CD14-positive monocyte (primary cell): ENCODE measurements around the gene DIPK1A. TPM values are rescaled to one million over a fixed set of nuclear protein-coding genes. Genes with fewer than 3 reads are reported as not detected.

ENCODE experiments used
- DNase-seq, 3 donors: peaks; one replicate each; pipeline ENCODE4 v3.0.0-alpha.2; 2011 to 2022
- H2AFZ ChIP-seq: 2 replicates; pipeline ENCODE4 v1.6.0; 2012; ENCODE audit warnings: mild to moderate bottlenecking, low read depth, low read length, inconsistent platforms; ENCODE audit not compliant: insufficient read depth, poor library complexity, severe bottlenecking
- H3K27ac ChIP-seq, 2 donors: 1 replicate in 1 of 2; 2 replicates in 1 of 2; pipeline ENCODE4 v1.5.1; 2012 to 2013; ENCODE audit warnings: low read length in 2 of 2, control low read depth in 1 of 2, inconsistent platforms in 1 of 2, low read depth in 1 of 2, mild to moderate bottlenecking in 1 of 2
- H3K27me3 ChIP-seq, 2 donors: one replicate each; pipeline versions ENCODE4 v1.6.0 to v1.6.1; 2011 to 2013; ENCODE audit warnings: low read length in 2 of 2; ENCODE audit not compliant: control insufficient read depth in 2 of 2, insufficient read depth in 2 of 2
- H3K36me3 ChIP-seq, 2 donors: replicated peaks in 1 of 2; 1 replicate in 1 of 2; 2 replicates in 1 of 2; pipeline versions ENCODE4 v1.5.1 to v1.6.1; 2012 to 2013; ENCODE audit warnings: low read length in 2 of 2, control low read depth in 1 of 2, inconsistent platforms in 1 of 2, mild to moderate bottlenecking in 1 of 2; ENCODE audit not compliant: insufficient read depth in 2 of 2, control insufficient read depth in 1 of 2
- H3K4me1 ChIP-seq, 2 donors: 1 replicate in 1 of 2; 2 replicates in 1 of 2; pipeline versions ENCODE4 v1.5.1 to v1.6.1; 2012 to 2013; ENCODE audit warnings: low read length in 2 of 2, control low read depth in 1 of 2, inconsistent platforms in 1 of 2, mild to moderate bottlenecking in 1 of 2, moderate library complexity in 1 of 2; ENCODE audit not compliant: insufficient read depth in 2 of 2, control insufficient read depth in 1 of 2
- H3K4me2 ChIP-seq: replicated peaks from 2 replicates; pipeline ENCODE3; 2012; ENCODE audit warnings: low read length, moderate library complexity, mild to moderate bottlenecking; ENCODE audit not compliant: poor library complexity, severe bottlenecking; ENCODE audit errors: extremely low read depth
- H3K4me3 ChIP-seq, 3 experiments: fragments of 200-600 bp in 1 of 3; sonication (generic) in 1 of 3; replicated peaks in 1 of 3; 1 replicate in 2 of 3; 2 replicates in 1 of 3; pipeline ENCODE4 v1.5.1; 2011 to 2013; ENCODE audit warnings: low read length in 3 of 3, mild to moderate bottlenecking in 3 of 3, control low read depth in 2 of 3, low read depth in 2 of 3, inconsistent platforms in 1 of 3, moderate library complexity in 1 of 3
- H3K79me2 ChIP-seq: 2 replicates; pipeline ENCODE4 v1.6.0; 2012; ENCODE audit warnings: mild to moderate bottlenecking, control low read depth, inconsistent platforms, low read length, moderate library complexity; ENCODE audit not compliant: insufficient read depth
- H3K9ac ChIP-seq: 2 replicates; pipeline ENCODE4 v1.6.0; 2017; ENCODE audit warnings: low read length, mild to moderate bottlenecking; ENCODE audit not compliant: insufficient read depth, poor library complexity, severe bottlenecking
- H3K9me3 ChIP-seq, 2 donors: replicated peaks in 1 of 2; 1 replicate in 1 of 2; 2 replicates in 1 of 2; pipeline versions ENCODE4 v1.5.1 to v1.6.1; 2012 to 2013; ENCODE audit warnings: low read length in 2 of 2, control low read depth in 1 of 2; ENCODE audit not compliant: control insufficient read depth in 1 of 2, insufficient read depth in 1 of 2
- H4K20me1 ChIP-seq: 2 replicates; pipeline ENCODE4 v1.6.0; 2012; ENCODE audit warnings: mild to moderate bottlenecking, low read length, control low read depth, moderate library complexity; ENCODE audit not compliant: insufficient read depth
- H3K27ac Mint-ChIP-seq, 7 donors: one replicate each; pipeline ENCODE4 v1.8.0; 2020; ENCODE audit warnings: mild to moderate bottlenecking in 7 of 7, mixed read lengths in 7 of 7, moderate library complexity in 6 of 7, inconsistent platforms in 2 of 7
- H3K27me3 Mint-ChIP-seq, 3 donors: one replicate each; pipeline ENCODE4 v1.8.0; 2021 to 2022; ENCODE audit warnings: low read depth in 3 of 3, mild to moderate bottlenecking in 3 of 3, mixed read lengths in 3 of 3, moderate library complexity in 3 of 3, inconsistent platforms in 1 of 3
- H3K36me3 Mint-ChIP-seq, 2 donors: one replicate each; pipeline ENCODE4 v1.8.0; 2020; ENCODE audit warnings: mixed read lengths in 2 of 2, inconsistent platforms in 1 of 2, mild to moderate bottlenecking in 1 of 2
- H3K4me1 Mint-ChIP-seq: one replicate; pipeline ENCODE4 v1.8.0; 2020; ENCODE audit warnings: mild to moderate bottlenecking, mixed read lengths
- H3K4me3 Mint-ChIP-seq, 2 donors: one replicate each; pipeline ENCODE4 v1.8.0; 2020; ENCODE audit warnings: mild to moderate bottlenecking in 2 of 2, mixed read lengths in 2 of 2, moderate library complexity in 1 of 2
- H3K9me3 Mint-ChIP-seq, 7 donors: one replicate each; pipeline ENCODE4 v1.8.0; 2020 to 2022; ENCODE audit warnings: mixed read lengths in 7 of 7, mild to moderate bottlenecking in 6 of 7, moderate library complexity in 6 of 7, inconsistent platforms in 2 of 7
- CTCF ChIP-seq: fragments of 200-600 bp; IDR thresholded peaks from one replicate; pipeline ENCODE4 v1.8.0; 2022; ENCODE audit warnings: antibody characterized with exemption, mild to moderate bottlenecking
- WGBS: methylation state at CpG from one replicate; pipeline ENCODE4 v1.1.5; 2013; ENCODE audit warnings: missing lambda C conversion rate; ENCODE audit not compliant: insufficient coverage; 5-methylcytosine and 5-hydroxymethylcytosine counted together
- intact Hi-C, 2 donors: fragments of 100-400 bp; cut with micrococcal nuclease; formaldehyde crosslinking; loops; one replicate each; pipeline versions ENCODE4 v1.15.0 to v1.15.1; 2023
- polyA plus RNA-seq, 3 donors: library from polyadenylated mRNA; depleted of rRNA in 1 of 3; unstranded in 2 of 3; stranded (reverse) in 1 of 3; fragments of 300-500 nt in 2 of 3; fragments of >200 nt in 1 of 3; fragmentation: Illumina TruSeq in 2 of 3; gene quantifications; 1 replicate in 2 of 3; 2 replicates in 1 of 3; pipeline ENCODE4 v1.2.3, GENCODE V29; 2012 to 2021

The DIPK1A gene
- polyA plus RNA-seq, 3 donors: 0.45 to 1.4 (median 0.83) TPM

- Histone ChIP-seq H3K36me3 (no peaks in the 10 kb centered on the region), H2AFZ (no peak overlapping the region), H3K79me2 (no peaks in the 10 kb centered on the region), H3K9me3 (no peaks in the 10 kb centered on the region), H3K4me3 (no peak overlapping the region), H3K27me3 (no peaks in the 10 kb centered on the region), H4K20me1 (no peaks in the 10 kb centered on the region), H3K4me1 (peaks cover 11 to 14% of the 10 kb centered on the region in 2 donors), H3K9ac (no peak overlapping the region), H3K27ac (no peak overlapping the region), H3K4me2 (no peak overlapping the region)
- H3K36me3 Mint-ChIP-seq: peaks cover 0 to 2% of the 10 kb centered on the region in 2 donors
- TF ChIP-seq CTCF: no peak
- no peak overlapping the region for H3K4me3 Mint-ChIP-seq
- intact Hi-C loops: no loop called here
- H3K4me1 Mint-ChIP-seq: peaks cover 15% of the 10 kb centered on the region
- no peaks in the 10 kb centered on the region for H3K9me3 Mint-ChIP-seq
- peak overlapping the region in 1 of 7 donors; percentile 54 for H3K27ac Mint-ChIP-seq
- 80% methylated on average over 1 of the region's 2 CpGs for WGBS
- no peak for DNase-seq
- peaks cover 0 to 2% (median 0%) of the 10 kb centered on the region in 3 donors for H3K27me3 Mint-ChIP-seq
These were observed 27.8 kb downstream of the DIPK1A start for GRCh38 chr1:92933459-92933858.

DNA sequence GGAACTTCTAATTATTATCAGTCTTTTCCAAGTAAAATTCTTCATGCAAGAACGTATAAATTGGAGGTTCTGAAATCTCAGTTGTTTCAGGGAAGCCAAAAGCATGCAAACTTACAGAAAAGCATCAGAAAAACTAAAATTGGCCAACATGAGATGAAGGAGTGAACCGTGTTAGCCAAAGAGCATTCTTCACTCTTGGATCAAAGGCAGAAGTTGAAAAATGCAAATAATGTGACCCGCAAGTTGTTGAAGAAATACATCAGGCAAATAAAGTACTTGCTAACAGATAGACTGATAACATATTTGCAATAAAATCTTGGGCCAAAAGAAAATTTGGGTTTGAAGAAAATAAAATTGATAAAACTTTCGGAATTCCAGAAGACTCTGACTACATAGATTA, 29.6 kb downstream of the DIPK1A start:
- TF ChIP-seq CTCF: no peak
- no peaks in the 10 kb centered on the region for H3K79me2 ChIP-seq
- no peaks in the 10 kb centered on the region for H3K36me3 ChIP-seq
- H3K9me3 ChIP-seq: no peaks in the 10 kb centered on the region
- no peak overlapping the region for H3K27ac ChIP-seq
- H3K27me3 Mint-ChIP-seq: peaks cover 0 to 2% (median 0%) of the 10 kb centered on the region in 3 donors
- no peaks in the 10 kb centered on the region for H4K20me1 ChIP-seq
- DNase-seq: no peak
- no peak overlapping the region for H3K4me3 ChIP-seq
- no peak overlapping the region for H3K4me3 Mint-ChIP-seq
- peaks cover 29% of the 10 kb centered on the region for H3K4me1 Mint-ChIP-seq
- no peaks in the 10 kb centered on the region for H3K9me3 Mint-ChIP-seq
- no peak overlapping the region for H3K27ac Mint-ChIP-seq
- H3K27me3 ChIP-seq: no peaks in the 10 kb centered on the region
- no peak overlapping the region for H3K4me2 ChIP-seq
- peaks cover 0 to 2% of the 10 kb centered on the region in 2 donors for H3K36me3 Mint-ChIP-seq
- intact Hi-C loops: no loop called here
- no peak overlapping the region for H2AFZ ChIP-seq
- peaks cover 22 to 30% of the 10 kb centered on the region in 2 donors for H3K4me1 ChIP-seq
- WGBS: 100% methylated on average over 1 of the region's 4 CpGs
- no peak overlapping the region for H3K9ac ChIP-seq
